HG02763 (cell line): ENCODE measurements around the gene SOX8.

Experiments used
- ATAC-seq: cut with Tn5 transposase; IDR thresholded peaks from one replicate; pipeline ENCODE4 v1.9.1; 2021; ENCODE audit warnings: mild to moderate bottlenecking, moderate library complexity; ENCODE audit not compliant: unreplicated experiment

The SOX8 gene

DNA sequence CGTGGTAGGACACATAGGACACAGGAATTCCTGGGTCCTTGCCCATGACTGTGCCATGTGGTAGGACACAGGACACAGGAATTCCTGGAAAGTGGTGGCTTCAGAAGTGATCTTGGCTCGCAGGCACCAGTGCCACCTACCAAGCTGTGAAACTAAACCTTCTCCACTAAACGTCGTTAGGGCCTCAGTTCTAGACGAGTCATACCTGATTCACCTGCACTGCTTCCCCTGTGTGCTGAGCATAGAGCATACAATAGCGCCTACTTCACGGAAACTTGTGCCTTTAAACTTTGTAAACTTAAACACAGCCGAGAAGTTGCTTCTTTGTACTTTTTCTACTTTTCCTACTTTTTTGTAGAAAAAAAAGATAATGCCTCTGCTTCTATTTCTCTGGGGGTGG, 4.8 kb downstream of the SOX8 start:
- no peak for ATAC-seq

DNA sequence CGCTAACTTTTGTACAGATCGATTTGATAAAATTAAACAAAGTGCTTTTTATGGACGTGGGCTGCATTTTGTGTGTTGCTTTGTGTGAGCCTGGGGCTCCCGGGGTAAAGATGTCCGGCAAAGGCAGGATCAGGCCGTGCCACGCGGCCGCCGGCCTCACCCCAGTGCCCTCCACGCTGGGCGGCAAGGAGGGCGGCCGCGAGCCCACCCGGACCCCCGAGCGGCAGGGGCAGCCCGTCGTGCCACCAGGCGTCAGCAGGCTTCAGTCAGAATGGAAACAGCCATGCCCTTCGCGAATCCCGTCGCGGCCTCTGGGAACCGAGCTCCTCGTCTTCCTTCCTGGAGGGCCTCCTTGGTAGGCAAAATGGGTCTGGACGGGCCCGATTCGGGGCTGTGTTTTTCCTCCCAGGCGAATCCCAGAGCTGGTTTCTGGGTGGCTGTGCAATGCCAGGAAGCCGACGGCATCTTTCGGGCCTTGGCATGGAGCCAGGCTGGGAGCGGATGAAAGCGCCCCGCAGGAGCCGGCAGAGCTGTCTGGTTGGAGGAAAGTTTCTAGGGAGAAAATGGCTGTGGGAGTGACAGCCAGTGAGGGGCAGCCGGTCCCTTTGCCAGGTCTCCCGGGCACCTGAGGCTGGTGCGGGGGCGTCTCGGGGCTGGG, 5.5 kb downstream of the SOX8 start:
- no peak for ATAC-seq

DNA sequence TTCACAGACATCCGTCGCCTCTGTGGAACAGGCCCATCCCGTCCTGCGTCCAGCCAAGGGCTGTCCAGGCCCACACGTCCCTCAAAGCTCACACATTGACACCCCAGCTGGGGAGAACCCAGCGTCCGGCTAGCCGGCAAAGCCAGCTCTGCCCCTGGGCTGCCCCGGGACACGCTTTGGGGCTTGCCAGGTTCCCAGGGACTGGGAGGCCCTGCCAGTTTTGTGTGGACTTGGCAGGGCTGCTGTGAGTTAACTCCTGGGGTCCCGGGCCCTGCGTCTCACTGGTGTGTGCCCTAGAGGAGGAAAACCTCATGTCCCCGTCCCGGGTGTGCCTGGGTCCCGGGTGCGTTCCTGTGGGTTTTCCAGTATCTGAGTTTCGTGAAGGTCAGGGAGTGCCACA, 6.3 kb downstream of the SOX8 start:
- no peak for ATAC-seq

DNA sequence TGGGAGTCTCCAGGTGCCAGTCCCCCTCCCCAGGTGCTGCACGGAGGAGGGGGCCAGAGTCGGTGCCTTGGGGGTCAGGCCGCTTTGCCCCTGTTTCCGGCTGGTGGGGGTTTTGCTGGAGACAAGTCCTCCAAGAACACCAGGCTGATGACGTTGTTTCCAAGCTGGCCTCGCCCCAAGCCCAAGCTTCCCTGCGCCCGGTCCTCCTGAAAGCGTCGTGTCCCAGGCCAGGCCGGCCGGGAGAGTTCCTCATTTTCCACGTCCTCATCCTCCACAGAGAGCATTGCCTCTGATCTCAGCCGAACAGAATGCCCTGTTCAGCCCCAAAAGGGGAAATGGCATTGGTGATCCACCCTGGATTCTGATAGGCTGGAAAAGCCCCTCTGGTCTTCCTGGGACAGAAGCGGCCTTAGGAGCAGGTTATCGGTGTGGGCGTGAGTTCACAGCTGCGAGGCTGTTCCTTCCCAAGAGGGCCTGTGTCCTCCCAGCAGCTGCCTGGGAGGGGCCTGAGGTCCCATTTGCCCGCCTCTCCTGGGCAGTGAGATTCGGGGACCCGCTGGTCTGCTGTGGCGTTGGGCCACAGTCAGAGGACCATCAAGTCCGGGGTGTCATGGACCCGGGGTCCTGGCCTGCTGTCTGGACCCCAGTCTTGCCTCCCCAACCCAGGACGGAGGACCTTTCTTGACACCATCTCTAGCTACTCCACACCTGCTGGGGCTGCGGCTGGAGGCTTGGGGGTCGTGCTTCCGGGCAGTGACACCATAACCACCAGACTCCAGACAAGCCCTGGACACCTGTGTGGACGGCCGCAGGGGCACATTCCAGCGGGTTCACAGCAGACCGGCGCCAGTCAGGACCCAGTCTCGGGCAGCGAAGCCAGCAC, 7.1 kb downstream of the SOX8 start:
- ATAC-seq: no peak

DNA sequence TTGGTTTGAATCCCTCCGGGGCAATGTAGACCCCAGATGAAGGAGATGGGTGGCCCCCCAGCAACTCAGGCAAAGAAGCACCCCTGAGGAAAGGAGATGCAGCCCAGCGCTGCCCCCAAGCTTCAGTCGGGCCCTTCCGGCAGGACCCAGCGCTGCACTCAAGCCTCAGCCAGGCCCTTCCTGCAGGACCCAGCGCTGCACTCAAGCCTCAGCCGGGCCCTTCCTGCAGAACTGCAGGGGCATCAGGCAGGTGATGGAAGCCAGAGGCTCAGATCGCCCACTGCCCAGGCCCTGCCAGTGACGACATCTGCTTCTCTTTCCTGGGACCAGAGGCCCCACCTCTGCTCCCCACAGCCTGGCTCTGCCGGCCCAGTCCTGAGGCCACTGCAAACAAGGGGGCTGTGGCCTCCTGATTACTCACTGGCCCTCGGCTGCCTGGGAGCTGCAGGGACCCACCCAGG, 7.8 kb downstream of the SOX8 start:
- ATAC-seq: no peak

DNA sequence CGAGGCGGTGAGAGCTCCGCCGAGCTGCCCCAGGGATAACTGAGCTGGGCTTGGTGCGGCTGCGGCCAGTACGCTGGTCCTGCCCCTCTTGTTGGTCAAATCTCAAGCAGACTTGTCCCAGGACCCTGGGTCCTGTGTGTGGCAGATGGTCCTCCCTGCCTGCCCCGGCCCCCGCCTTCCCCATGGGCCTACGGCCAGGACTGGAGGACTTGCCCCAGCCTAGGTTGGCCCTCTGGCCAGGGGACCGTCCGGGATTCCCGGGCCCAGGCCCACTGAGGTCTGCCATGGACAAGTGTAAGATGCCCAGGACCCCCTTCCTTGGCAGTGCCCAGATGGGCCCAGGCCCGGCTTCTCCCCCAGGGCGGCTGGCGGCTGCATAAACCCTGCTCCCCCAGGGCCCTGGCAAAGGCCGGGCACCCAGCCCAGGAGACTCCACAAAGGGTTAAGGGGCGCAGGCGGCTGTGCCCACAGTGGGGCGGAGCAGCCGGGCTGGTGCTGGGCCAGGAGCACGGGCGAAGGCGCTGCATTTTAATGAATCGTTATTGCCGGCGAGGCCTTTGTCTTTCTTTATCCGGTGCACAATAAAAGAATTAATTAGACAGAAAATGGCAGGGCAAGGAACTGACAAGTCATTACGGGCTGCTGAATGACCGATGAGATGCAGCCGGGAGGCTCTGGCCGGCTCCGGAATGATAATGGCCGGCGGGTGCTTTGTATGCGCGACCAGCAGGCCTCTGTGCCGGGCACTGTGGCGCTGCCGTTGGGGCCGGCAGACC, 9.1 kb downstream of the SOX8 start:
- ATAC-seq: no peak

DNA sequence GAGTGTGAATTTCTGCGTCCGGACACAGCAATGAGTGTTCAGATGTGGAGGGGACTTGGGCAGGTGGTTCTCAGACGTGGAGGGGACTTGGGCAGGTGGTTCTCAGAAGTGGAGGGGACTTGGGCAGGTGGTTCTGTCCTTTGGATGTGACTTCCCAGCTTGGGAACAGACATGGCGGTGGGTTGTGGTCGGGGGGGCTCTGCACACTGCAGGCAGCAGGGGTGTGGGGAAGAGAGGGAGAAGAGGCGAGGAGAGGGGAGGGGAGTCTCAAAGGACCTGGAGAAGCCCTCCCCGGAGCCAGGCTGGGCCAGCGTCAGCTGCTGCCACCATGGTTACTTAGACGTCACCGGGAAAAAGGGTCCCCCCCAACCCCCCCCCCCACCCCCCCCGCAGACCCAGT, 9.8 kb downstream of the SOX8 start:
- ATAC-seq: no peak

DNA sequence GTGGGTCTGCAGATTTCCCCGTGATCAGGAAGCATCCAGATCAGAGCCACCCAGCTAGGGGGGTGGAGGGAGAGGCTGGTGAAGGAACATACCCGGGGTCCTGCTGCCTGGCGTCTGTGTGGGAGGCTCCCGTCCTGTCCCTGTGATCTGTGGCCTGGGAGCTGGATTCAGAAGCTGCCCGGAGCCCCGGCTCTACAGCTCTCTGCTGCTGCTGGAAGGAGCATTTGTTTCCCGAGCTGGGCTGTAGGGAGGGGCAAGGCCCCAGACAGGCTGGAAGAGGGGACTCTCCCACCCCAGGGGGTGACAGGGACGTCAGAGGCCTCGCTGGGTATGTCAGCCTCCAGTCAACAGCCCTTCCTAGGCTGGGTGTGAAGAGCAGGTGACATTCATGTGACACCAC, 10.2 kb downstream of the SOX8 start:
- no peak for ATAC-seq

DNA sequence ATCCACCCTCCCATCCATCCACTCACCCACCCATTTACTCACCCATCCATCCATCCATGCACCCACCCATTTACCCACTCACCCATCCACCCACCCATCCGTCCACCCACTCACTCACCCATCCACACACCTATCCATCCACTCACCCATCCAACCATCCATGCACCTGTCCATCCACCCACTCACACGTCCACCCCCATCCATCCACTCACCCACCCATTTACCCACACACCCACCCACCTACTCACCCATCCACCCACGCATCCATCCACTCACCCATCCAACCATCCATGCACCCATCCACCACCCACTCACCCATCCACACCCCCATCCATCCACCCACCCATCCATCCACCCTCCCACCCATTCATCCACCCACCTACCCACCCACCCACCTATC, 12.2 kb downstream of the SOX8 start:
- ATAC-seq: no peak

DNA sequence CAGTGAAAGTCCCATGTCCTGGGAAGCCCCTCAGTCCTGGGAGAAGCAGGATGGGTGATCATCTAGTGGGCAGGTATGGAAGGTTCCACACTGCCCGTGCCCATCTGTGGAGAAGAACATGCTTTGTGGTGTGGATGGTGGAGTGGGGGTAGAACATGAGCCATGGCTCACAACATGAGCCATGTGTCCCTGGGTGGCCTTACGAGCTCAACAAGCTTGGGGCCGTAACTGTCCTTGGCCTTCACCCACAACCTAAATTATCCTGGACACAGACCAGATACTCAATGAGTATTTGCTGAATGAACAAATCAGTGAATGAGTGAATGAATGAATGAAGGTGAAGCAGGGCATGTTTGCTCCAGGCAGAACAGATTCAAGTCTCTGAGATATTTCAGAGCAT, 13.5 kb downstream of the SOX8 start:
- ATAC-seq: no peak

DNA sequence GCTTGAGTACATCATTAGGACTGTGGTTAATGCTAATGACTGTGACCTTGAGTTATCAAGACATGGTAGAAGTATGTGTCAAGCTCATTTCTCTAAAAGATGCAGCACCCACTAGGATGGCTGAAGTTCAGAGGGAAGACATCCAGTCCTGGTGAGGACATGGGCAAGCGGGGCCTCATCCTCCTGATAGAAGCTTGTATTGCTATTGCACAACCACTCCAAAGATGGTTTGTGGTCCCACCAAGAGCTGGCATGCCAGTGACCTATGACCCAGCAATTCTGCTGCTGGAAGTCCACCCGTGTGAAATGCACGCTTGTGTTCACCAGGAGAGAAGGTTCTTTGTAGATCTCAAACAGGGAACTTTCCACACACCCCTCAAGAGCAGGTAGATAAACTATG, 14.2 kb downstream of the SOX8 start:
- ATAC-seq: no peak

DNA sequence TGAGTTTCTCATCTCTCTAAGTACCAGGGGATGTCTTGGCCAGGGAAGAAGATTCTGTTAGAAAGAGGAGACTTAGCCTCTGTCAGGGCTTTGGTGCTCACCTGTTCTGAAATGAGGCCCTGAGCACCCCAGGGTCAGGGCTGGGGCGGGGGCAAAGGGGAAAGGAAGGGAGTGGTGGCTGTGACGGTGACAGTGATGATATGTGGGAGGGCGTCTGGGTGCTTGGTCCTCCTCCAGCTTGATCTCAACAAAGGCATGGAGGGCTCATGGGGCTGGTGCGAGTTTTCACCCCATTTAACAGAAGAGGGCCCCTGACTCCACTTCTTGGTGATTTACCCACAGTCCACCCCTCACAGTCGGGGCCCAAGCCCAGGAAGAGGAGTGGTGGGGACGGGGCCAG, 15.1 kb downstream of the SOX8 start:
- no peak for ATAC-seq

DNA sequence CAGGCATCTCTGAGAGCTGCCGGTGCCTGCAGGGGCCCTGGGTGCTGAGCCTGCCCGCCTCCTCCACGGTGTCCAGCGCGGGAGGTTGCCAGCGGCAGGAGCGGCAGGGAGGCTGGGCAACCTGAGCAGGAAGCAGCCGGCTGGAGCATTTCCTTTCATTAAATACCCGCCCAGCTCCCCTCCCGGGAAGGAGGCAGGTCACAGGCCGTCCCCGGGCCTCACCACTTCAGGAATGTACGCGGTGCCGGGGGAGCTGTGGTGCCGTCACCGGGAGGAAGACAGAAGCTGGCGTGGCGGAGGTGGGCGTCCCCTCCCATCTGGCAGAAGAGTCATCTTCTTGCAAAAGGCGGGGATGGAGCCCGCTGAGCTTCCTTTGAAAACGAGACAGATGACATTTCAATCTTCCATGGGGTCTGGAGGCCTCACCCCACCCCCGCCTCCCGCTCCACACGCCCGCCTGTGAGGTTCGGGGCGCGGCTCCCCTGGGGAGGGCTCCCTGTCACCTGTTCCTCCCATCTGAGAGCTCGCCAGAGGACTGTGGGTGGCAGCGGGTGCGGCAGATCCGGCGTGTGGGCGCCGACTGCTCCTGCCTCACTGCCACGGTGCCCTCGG, 16.0 kb downstream of the SOX8 start:
- no peak for ATAC-seq

DNA sequence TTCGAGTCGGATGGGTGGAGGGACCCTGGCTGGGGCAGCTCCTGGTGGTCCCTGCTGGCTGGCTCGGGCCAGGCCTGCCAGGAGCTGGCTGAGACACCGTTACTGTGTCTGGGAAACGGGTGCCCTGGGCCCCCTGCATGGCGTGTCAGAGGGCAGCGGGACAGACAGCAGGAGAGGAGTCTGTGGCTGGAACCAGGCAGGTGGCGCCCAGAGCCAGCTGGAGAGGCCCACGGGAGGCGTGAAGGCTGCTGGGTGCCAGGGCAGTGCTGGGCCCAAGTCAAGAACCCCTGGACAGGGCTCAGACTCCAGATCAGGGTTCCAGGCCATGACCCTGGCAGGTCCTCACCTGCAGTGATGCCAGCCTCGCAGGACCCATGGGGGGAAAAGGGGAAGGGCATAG, 16.6 kb downstream of the SOX8 start:
- ATAC-seq: no peak

DNA sequence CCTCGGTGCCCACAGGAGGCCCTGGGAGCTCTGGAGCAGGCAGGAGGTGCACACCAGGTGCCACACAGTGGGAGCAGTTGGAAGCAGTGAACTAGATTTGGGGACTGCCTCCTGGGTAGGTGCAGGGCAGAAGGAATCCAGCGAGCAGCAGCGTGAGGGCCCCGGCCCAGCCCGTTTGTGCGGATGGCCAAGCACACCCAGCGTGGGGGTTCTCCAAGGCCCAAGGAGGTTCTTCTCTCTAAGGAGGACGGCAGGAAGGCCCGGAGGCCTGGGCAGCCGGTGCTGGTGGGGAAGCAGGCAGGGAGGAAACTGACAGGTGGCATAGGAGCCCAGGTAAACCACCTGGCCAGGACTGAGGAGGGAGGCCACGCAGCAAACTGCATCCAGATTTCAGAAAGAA, 17.0 kb downstream of the SOX8 start:
- no peak for ATAC-seq

DNA sequence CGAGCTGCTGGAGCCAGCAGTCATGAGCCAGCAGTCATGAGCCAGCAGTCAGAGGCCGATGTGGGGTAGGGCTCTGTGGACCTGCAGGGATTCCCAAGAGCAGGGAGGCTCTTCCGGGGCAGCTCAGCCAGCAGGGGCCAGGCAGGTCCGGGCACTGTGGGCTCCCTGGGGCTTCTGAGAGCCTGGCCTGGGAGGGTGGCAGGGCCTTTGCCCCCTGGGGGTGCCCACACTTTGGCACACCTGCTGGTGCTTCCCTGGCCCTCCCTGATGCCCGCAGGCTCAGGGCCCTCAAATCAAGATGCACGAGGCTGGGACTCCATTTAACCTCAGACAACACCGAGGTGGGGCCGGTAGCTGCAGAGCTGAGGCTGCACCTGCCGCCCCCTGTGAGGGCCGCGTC, 18.1 kb downstream of the SOX8 start:
- no peak for ATAC-seq

DNA sequence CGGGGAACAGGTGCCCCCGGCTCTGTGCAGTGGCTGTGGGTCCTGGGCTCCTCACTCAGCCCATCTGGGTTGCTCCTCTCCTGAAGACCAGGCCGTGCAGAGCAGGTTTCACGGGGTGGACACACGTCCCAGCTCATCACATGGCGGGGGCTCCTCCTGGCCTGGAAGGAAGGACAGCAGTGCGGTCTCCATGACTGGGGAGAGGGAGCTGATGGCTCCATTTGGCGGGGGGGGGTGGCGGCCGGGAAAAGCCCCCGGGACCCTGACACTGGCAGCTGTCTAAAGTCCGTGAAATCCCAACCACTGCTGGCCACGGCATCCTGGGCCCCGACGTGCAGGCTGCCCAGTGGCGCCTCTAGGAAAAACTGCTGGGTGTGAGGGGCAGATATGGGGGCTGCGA, 19.0 kb downstream of the SOX8 start:
- ATAC-seq: no peak

DNA sequence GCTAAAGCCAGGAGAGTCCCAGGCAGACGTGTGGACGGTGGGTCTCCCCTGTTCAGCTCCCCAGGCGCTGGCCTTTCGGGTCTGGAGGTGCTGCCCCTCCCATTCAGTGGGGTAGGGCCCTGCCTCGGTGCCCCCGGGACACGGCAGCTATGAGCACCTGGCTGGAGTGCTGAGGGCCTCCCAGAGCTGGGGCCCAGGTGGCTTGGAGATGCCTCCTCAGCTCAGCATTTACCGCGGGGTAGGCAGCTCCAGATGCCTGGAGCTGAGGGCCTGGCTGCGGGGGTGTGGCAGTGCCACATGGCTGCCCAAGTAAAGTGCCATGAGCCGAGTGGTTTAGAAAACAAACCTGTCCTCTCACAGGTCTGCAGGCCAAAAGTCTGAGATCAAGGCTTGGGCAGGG, 19.5 kb downstream of the SOX8 start:
- no peak for ATAC-seq

DNA sequence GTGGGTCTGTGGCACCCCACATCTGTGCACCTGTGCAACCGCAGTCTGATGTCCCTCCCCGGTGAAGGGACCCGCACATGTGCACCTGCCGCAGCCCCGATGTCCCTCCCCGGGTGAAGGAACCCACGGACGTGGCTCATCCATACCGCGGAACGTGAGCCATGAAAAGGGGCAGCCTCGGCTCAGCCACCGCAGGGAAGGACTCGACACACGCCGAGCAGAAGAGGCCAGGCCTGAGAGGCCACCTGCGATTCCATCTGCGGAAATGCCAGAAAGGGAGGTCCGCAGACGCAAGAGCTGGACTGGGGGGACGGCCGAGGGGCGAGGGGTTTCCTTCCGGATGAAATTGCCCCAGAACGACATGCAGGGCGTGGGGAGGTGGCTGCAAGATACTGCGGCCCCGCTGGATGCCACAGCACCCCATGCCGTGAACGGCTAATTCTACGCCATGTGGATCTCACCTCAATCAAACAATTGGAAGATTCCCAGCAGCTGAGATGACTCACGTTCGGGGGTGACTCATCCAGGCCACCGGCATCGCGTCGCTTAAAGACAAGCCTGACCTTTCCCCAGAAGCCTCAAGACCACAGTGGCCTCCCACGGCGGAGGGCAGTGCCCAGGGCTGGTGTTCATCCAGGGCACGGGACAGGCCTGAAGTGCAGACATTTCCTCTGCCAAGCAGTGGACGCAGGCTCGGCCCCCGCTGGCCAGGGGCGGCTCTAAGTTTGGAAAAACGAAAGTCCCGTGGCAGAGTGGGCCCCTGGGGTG, 21.0 kb downstream of the SOX8 start:
- ATAC-seq: no peak
